Left ventricle myocardium inferior (tissue), 1 donor: ENCODE results near the gene MAEL. TPM values are rescaled to one million over a fixed set of nuclear protein-coding genes. Genes with fewer than 3 reads are reported as not detected.
"Not testable (repeated sequence)": the region's sequence is repeated elsewhere in the genome, so short reads cannot be mapped to it uniquely, and the experiment has no call there.

Experiments
- DNase-seq: peaks from one replicate; pipeline ENCODE4 v3.0.0-alpha.2; 2020
- H3K27ac ChIP-seq: fragments of 200-600 bp; replicated peaks from 2 replicates; pipeline ENCODE4 v1.8.0; 2021
- H3K27me3 ChIP-seq: fragments of 200-600 bp; 2 replicates; pipeline ENCODE4 v1.8.0; 2021; ENCODE audit warnings: low read depth
- H3K36me3 ChIP-seq: fragments of 200-600 bp; 2 replicates; pipeline ENCODE4 v1.8.0; 2021
- H3K4me1 ChIP-seq: fragments of 200-600 bp; 2 replicates; pipeline ENCODE4 v1.8.0; 2021
- H3K4me3 ChIP-seq: fragments of 200-600 bp; 2 replicates; pipeline ENCODE4 v1.8.0; 2021; ENCODE audit warnings: mild to moderate bottlenecking, moderate library complexity
- H3K9me3 ChIP-seq: fragments of 200-600 bp; replicated peaks from 2 replicates; pipeline ENCODE4 v1.8.0; 2021
- intact Hi-C: fragments of 100-400 bp; cut with micrococcal nuclease; formaldehyde crosslinking; loops from one replicate; pipeline ENCODE4 v1.11.0; 2022
- total RNA-seq: library from RNA; stranded (reverse); fragmentation: NEBNext Ultra II Directional; extraction: Animal tissue kit (Norgen Biotek cat#: 25700); gene quantifications from one replicate; pipeline ENCODE4 v1.2.1, GENCODE V29; 2021
- TF ChIP-seq, protein P1 (sequence below): fragments of 200-600 bp; IDR thresholded peaks from 2 replicates; pipeline ENCODE4 v1.8.0; 2021; ENCODE audit warnings: antibody characterized with exemption, mild to moderate bottlenecking, borderline replicate concordance
- donor health status: DM: no; HTN: yes; CAD: no; lungs with severe emphysema.

Gene MAEL
- total RNA-seq, 1 donor from 2014 or later = 1.4 TPM

DNA sequence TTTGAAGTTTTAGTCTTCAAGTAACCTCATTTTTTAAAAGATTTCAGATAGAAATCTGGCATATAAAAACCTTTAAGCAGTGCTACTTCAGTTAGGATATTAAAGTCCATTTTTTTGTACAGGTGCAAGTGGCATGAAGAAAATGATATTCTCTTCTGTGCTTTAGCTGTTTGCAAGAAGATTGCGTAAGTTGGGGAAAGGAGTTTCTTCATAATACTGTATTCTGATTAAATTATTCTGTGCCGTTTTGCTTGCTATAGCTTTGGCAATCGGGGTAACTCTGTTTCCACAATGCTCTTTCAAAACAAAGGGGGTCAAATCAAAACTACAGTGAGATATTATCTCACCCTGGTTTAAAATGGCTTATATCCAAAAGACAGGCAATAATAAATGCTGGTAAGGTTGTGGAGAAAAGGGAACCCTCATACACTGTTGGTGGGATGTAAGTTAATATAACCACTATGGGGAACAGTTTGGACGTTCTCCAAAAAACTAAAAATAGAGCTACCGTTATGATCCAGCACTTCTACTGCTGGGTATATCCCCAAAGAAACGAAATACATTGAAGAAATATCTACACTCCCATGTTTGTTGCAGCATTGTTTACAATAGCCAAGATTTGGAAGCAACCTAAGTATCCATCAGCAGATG is 27.1 kb downstream of the MAEL start:
- peaks cover 6% of the 10 kb centered on the region for H3K27me3 ChIP-seq
- H3K9me3 ChIP-seq = no peaks in the 10 kb centered on the region
- no peaks in the 10 kb centered on the region for H3K36me3 ChIP-seq
- DNase-seq = no peak
- no peaks in the 10 kb centered on the region for H3K4me1 ChIP-seq
- no peak overlapping the region for H3K27ac ChIP-seq
- H3K4me3 ChIP-seq = no peak overlapping the region
- TF ChIP-seq, protein P1, sequence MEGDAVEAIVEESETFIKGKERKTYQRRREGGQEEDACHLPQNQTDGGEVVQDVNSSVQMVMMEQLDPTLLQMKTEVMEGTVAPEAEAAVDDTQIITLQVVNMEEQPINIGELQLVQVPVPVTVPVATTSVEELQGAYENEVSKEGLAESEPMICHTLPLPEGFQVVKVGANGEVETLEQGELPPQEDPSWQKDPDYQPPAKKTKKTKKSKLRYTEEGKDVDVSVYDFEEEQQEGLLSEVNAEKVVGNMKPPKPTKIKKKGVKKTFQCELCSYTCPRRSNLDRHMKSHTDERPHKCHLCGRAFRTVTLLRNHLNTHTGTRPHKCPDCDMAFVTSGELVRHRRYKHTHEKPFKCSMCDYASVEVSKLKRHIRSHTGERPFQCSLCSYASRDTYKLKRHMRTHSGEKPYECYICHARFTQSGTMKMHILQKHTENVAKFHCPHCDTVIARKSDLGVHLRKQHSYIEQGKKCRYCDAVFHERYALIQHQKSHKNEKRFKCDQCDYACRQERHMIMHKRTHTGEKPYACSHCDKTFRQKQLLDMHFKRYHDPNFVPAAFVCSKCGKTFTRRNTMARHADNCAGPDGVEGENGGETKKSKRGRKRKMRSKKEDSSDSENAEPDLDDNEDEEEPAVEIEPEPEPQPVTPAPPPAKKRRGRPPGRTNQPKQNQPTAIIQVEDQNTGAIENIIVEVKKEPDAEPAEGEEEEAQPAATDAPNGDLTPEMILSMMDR = no peak
- intact Hi-C loops = no loop called here

DNA sequence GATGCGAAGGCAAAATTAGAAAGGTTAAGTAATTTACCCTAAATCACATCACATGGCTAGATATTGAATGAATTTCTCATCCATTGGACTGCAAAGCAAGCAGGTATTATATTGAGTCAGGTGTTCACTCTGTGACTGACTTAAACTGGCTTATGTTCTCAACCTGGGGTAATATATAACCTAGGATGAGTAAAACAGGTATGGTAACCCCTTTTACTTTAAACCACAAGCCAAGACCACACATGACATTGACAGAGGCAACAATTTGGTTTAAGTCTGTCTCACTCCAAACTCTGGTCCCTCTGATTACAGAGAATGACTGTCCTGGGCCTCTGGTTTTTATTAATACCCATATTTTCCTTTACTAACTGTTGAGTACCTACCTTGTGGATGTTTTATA is 33.3 kb downstream of the MAEL start:
- Histone ChIP-seq H3K9me3 (no peaks in the 10 kb centered on the region), H3K4me3 (no peak overlapping the region), H3K36me3 (no peaks in the 10 kb centered on the region), H3K27ac (no peak overlapping the region), H3K4me1 (no peaks in the 10 kb centered on the region), H3K27me3 (peaks cover 4% of the 10 kb centered on the region)
- intact Hi-C loops = no loop called here
- no peak for DNase-seq
- TF ChIP-seq, protein P1 = no peak

DNA sequence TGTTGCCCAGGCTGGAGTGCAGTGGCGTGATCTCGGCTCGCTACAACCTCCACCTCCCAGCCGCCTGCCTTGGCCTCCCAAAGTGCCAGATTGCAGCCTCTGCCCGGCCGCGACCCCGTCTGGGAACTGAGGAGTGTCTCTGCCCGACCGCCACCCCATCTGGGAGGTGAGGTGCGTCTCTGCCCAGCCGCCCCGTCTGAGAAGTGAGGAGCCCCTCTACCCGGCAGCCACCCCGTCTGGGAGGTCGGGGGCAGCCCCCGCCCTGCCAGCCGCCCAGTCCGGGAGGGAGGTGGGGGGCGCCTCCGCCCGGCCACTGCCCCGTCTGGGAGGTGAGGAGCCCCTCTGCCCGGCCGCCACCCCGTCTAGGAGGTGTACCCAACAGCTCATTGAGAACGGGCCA is 40.5 kb downstream of the MAEL start:
- H3K4me1 ChIP-seq, intact Hi-C loops, DNase-seq, H3K27ac ChIP-seq, H3K4me3 ChIP-seq, H3K36me3 ChIP-seq, H3K9me3 ChIP-seq: not testable (repeated sequence)
- peaks cover 40% of the 10 kb centered on the region for H3K27me3 ChIP-seq

DNA sequence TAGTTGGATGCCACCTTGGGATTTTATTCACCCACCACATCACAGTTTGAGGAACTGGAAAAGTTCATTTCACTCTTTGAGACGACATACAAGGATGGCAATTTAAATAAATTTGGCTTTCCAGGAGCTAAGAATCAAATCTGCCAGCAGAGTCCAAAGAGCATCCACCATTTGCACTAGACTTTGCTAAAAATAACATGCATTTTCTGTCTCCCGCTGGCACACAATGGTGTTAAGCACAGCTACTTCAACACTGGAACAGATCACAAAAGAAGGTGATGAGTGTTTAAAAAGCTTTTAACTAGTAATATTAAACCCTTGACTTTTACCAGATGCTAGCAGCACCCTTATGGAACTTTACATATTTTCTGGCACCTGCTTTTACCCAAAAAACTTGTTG is 44.6 kb downstream of the MAEL start:
- Histone ChIP-seq H3K4me1 (peaks cover 5% of the 10 kb centered on the region), H3K27ac (no peak overlapping the region), H3K4me3 (no peak overlapping the region), H3K36me3 (no peaks in the 10 kb centered on the region), H3K27me3 (peaks cover 23% of the 10 kb centered on the region), H3K9me3 (no peaks in the 10 kb centered on the region)
- no peak for DNase-seq
- intact Hi-C loops = no loop called here
- TF ChIP-seq, protein P1 = no peak

DNA sequence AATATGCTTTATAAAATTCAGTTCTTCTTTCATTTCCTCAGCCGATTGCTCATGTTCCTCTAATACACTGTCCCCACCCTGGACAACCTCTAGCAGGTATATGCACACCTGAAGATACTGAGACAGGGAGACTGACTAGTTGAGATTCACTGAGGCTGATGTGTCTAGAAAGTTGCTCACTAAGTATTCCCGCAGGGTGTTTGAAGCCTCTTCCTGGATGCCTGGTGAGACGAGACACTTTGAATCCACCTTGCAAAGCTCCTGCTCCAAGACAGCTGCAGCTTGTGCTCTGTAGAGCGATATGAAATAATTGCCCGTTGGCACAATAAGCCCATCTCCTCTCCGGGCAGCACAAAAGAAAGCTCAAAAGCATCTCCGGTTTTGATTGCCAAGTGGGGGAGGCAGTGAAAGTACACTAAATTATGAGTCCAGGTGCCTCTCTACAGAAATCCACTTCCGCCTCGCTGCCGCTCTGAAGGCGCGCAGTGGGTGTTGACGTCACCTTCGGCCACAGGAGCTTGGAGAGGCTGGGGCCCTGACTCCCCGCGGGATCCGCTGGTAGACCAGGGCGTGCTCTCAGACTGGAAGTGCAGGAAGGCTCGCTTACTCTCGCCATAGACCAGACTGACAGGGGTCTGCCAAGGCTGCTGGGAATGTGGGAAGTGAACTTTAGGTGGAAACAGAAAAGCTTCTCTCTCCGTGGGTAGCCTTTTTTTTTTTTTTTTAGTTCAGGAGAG is 54.8 kb downstream of the MAEL start:
- TF ChIP-seq, protein P1 = no peak
- Histone ChIP-seq H3K9me3 (no peaks in the 10 kb centered on the region), H3K27ac (no peak overlapping the region), H3K4me3 (peak overlapping the region; percentile 58), H3K4me1 (peaks cover 10% of the 10 kb centered on the region), H3K27me3 (peaks cover 48% of the 10 kb centered on the region), H3K36me3 (no peaks in the 10 kb centered on the region)
- intact Hi-C loops = no loop called here
- DNase-seq = peak; percentile 38

DNA sequence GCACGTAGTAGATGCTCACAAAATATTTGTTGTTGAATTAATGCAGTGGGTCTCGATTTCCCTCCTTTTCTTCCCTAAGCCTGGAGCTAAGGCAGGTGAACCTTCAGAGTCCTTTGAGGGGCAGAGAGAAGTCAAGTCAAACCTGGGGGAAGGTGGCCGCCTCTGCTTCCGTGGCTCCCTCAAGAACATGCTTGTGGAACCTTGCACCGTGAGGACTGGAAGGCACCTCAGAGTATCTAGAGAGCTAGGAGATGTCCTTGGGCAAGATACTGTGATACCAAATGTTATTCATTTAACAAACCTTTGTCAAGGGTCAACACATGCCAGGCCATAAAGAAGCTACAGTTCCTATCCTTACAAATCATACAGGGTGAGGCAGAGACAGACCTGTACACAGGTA is 62.8 kb downstream of the MAEL start:
- Histone ChIP-seq H3K4me1 (no peaks in the 10 kb centered on the region), H3K36me3 (no peaks in the 10 kb centered on the region), H3K4me3 (no peak overlapping the region), H3K27ac (no peak overlapping the region), H3K27me3 (peaks cover 27% of the 10 kb centered on the region), H3K9me3 (no peaks in the 10 kb centered on the region)
- intact Hi-C loops = no loop called here
- TF ChIP-seq, protein P1 = no peak
- DNase-seq = no peak
